Activated T-cell treated with anti-CD3 and anti-CD28 coated beads, Interleukin-2, amount 50 U/mL, for 1 hour (primary cell): ENCODE measurements around the gene HAVCR2.
"Not testable (repeated sequence)": the region's sequence is repeated elsewhere in the genome, so short reads cannot be mapped to it uniquely, and the experiment has no call there.

ENCODE experiments used
- DNase-seq: peaks from one replicate; pipeline ENCODE4 v3.0.0-alpha.2; 2020

The HAVCR2 gene

GRCh38 chr5:157086751-157087359 is 22.0 kb downstream of the HAVCR2 start:
- no peak for DNase-seq

- DNase-seq = no peak
Measured at GRCh38 chr5:157085930-157086329, 22.9 kb downstream of the HAVCR2 start.

DNA sequence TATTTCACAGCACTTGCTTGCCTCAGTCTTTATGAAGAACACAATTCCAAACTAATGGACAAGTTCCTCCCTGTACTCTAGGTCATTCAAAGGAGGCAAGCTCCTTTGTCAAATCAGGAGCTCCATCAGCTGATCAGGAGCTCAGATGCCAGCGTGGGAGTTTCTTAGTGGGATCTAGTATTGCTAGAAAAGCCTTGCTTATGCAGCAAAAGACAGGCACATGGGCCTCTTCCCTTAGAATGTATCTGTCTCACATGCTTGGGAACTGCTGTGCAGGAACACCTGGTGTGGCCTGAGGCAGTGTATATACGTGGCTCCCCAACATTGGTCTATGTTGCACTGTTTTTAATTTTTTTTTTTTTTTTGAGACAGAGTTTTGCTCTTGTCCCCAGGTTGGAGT is 28.6 kb downstream of the HAVCR2 start:
- DNase-seq = no peak

DNA sequence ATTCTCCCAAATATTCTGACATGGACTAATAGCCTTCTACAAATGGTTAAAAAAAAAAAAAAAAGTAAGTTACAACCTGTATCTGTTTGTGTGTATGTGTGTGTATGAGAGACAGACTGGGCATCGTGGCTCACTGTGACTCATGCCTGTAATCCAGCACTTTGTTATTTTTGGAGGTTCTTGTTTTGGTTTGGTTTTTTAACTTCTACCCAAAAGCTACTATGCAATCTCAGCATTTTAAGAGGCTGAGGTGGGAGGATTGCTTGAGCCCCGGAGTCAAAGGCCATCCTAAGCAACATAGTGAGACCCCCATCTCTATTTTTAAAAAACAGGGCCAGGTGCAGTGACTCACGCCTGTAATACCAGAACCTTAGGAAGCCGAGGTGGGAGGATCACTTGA is 32.3 kb downstream of the HAVCR2 start:
- DNase-seq = no peak

GRCh38 chr5:157072508-157072907 is 36.3 kb downstream of the HAVCR2 start:
- DNase-seq = no peak

GRCh38 chr5:157069949-157070348 is 38.9 kb downstream of the HAVCR2 start:
- no peak for DNase-seq

DNA sequence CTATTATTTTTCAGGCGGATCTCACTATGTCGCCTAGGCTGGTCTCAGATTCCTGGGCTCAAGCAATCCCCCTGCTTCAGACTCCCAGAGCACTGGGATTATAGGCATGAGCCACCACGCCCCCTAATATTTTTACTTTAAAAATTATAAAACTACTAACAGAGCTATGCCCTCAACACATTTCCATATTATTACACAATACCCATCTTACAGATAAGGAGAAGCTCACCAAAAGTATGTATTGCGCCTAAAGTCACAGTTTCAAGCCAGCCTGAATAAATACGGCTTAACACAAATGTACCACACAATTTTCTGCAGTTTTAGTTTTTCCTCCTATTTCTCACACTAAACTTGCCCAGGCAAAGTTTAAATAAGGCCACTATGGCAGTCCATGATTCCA is 40.1 kb downstream of the HAVCR2 start:
- DNase-seq = no peak

- no peak for DNase-seq
Measured at GRCh38 chr5:157068339-157068738, 40.5 kb downstream of the HAVCR2 start.

DNA sequence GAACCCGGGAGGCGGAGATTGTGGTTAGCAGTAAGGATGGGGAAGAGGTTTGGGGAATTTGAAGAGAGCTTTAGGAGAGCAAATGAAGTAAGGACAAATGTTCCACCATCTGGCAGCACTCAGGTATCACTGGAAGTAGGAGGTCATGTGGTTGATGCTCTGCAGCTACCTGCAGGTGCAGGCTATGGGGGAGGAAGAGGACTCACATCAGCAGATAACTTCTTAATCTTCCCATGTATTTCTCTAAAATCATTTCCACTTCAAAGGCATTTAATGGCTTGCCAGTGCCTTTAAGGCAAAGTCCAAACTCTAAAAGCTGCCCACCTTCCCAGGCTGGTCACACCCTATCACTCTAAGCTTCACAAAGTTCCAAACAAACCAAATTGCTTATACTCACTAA is 41.8 kb downstream of the HAVCR2 start:
- no peak for DNase-seq

DNA sequence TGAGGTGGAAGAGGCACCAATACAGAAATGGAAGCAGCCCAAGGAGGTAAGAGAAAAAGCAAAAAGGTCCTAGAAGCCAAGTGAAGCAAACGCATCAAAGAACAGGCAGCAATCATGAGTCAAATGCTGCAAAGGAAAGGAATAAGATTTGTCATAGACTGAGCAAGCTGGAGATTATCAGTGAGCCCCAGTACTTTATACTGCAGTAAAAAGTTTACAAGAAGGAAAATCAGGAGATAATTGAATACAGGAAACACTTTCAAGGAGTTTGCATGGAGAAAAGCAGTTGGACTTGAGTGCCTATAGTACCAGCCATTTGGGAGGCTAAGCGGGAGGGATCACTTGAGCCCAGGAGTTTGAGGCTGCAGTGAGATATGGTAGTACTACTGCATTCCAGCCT is 42.8 kb downstream of the HAVCR2 start:
- no peak for DNase-seq

GRCh38 chr5:157063776-157064430 is 44.9 kb downstream of the HAVCR2 start:
- DNase-seq = no peak

- no peak for DNase-seq
Measured at GRCh38 chr5:157059891-157060290, 49.0 kb downstream of the HAVCR2 start.

DNA sequence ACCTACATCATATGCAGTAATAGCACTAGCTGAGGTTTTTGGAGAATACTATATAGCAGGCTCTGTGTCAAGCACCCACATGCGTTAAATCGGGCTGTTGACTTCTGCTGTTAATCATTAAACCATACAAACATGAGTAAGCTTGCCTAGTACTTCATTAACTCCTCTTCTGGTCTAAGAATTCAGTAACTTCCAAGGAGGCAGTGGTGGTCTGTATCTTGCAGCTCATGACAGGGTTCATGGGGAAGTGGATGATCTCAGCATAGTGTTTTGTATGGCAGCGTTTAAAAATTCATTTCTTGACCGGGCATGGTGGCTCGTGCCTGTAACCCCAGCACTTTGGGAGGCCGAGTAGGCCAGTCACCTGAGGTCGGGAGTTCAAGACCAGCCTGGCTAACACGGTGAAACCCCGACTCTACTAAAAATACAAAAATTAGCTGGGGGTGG is 49.7 kb downstream of the HAVCR2 start, which contains the start of gene HAVCR1:
HAVCR1 (minus strand) TSS at position 24 of the 447 bp plus-strand sequence. CDS start 1,173 bp downstream, outside the sequence.
- DNase-seq = no peak

GRCh38 chr5:157057459-157058370 is 51.1 kb downstream of the HAVCR2 start:
- DNase-seq = no peak

GRCh38 chr5:157056848-157057247 is 52.0 kb downstream of the HAVCR2 start:
- not testable (repeated sequence) for DNase-seq

- DNase-seq = no peak
Measured at GRCh38 chr5:157051604-157052245, 57.1 kb downstream of the HAVCR2 start.

DNA sequence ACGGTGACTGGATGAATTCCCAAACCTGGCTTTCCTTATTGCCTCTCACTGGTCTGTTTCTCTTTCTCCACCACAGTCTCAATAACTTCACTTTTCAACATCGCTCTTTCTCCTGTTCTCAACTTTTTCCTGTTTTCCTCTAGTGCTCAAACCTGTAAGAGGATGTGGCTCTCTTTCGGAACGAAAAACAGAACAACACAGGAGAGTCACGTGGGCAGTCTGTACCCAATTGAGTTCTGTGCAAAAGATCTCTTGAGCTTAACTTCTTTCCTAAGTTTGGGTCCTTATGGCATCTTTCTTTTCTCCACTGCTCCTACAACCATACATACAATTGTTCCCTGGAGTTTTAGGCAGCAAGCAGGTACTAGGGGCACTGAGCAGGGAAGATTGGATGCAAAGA is 58.8 kb downstream of the HAVCR2 start:
- no peak for DNase-seq

- DNase-seq = no peak
Measured at GRCh38 chr5:157049605-157050004, 59.2 kb downstream of the HAVCR2 start.

- no peak for DNase-seq
Measured at GRCh38 chr5:157047898-157048297, 60.9 kb downstream of the HAVCR2 start.

DNA sequence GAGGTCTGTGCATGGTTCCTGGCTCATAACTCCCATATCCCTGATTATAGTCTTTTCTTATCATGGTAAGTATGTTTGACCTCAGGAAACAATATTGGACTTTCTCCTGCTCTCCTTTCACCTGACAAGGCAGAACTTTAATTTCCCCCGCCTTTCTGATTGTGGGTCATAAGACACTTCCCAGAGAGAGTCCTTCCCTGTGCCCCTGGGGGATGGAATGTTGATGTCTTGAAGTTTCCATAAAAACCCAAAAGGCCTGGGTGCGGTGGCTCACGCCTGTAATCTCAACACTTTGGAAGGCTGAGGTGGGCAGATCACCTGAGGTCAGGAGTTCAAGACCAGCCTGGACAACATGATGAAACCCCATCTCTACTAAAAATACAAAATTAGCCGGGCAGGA is 61.8 kb downstream of the HAVCR2 start:
- not testable (repeated sequence) for DNase-seq

GRCh38 chr5:157046041-157046440 is 62.8 kb downstream of the HAVCR2 start:
- DNase-seq = no peak

DNA sequence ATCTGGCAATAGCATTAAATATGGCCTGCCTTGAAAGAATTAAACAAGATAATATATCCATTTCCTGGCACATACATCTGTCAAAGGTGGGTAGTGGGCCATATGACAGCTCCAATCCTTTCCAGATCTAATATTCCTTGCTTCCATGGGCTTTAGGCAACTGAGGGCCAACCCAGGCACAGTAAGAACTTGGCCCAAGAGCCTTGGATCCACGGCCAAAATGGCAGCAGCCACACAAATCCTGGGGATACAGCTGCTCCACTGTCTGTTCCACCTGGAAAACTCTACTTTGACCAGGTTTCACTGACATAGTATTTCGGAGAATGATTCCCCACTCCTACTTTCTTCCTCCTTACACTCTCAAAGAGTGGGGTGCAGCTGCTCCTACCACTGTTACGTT is 63.2 kb downstream of the HAVCR2 start:
- no peak for DNase-seq

GRCh38 chr5:157038568-157039187 is 70.2 kb downstream of the HAVCR2 start:
- DNase-seq = no peak
